ENCODE data around the gene SUFU.

Gene SUFU

GRCh38 chr10:102675666-102676533 is 172.1 kb downstream of the SUFU start:
- FAIRE-seq: no peak

DNA sequence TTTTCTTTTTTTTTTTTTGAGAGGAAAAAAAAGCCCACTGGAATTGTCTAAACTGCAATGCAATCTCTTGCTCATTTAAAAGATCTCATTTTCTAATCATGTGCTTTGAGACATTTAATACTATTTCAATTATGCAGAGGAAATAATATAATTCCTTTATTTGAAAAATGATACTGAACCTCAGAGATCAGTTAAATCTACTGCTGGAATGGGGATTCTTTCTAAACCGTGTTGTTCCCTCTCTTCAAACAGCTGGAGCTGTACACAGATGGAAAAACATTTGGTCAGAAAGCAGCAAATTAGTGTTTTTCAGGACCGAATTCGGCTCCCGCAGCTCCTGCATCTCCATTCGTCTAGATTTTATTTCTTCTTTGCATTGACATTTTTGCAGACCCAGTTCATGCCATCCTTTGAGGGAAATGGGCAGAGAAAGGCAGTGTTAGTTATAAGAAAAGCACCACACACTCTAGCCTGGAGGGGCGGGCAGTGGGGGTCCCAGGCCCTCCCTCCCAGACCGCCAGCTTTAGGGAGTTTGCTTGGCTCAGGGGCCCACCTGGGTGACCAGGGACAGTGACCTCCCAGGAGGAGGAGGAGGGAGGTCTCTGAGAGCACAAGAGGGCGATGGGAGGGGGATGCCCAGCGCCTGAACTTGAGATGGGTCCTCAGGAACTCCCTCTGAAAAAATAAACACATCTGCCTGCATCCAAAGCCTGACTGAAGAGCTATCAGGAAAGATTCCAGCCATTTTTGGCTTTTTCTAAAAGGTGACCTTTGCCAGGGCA is 173.0 kb downstream of the SUFU start:
- no peak for FAIRE-seq

GRCh38 chr10:102677331-102678067 is 173.7 kb downstream of the SUFU start:
- FAIRE-seq: no peak

- no peak for FAIRE-seq
These were observed 174.3 kb downstream of the SUFU start for GRCh38 chr10:102678068-102678400.

DNA sequence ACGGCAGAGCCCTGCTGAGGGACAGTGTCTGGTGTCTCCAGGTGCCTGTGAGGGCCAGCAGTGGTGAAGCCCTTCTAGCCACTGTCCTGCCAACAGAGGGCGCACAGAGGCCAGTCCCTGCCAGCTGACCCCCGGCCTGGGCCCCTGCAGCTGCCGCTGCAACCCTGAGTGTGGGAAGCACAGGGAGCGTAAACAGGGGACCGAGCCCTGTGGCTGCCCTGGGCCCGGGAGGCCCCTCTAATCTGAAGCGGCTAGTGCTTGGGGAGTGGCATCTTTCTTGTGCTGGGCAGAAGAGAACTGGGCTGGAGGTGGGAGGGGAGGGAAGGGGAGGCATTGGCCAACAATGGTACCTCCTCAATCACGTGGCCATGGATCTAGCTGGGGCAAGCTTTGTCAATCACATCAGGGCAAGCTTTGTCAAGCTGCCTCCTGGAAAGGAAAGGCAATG is 175.1 kb downstream of the SUFU start:
- no peak for FAIRE-seq

- FAIRE-seq: no peak
These were observed 175.8 kb downstream of the SUFU start for GRCh38 chr10:102679596-102679995.

DNA sequence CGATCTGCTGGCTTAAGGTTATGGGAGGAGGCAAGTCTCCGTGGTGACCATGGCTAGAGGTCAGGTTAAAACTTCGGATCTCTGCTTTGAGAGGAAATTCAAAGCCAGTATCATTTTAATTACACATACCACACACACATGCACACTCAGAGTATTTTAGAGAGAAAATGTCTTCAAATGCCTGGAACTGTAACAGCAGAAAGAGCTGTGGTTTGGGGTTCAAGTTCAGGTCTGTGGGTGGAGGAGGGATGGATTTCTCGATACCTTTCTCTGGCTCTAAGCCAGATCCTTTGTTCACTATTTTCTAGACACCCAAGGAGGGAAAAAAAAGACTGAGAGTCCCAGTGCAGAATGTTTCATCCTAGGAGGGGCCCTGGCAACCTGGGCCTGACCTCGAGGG is 177.9 kb downstream of the SUFU start:
- FAIRE-seq: no peak

GRCh38 chr10:102682416-102682815 is 178.6 kb downstream of the SUFU start:
- FAIRE-seq: no peak

DNA sequence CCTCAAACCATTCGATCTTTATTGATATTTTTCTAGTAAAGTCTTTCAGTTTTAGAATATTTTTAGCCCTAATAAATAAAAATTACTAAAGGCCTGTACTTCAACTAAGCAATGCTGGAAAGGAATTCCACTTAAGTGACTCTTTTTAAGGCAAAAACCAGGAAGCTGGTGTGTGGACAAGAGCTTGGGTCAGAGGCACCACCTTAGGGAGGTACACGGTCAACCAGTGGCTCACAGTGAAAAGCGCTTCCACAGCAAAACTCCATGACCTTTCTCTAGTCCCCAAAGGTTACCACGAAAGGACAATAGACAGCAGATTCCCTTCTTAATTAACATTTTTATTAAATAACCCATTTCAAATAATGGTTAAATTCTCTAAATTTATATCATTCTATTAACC is 179.2 kb downstream of the SUFU start:
- FAIRE-seq: no peak
